ENCODE measurements around the gene ECE1. TPM values are rescaled to one million over a fixed set of nuclear protein-coding genes. Genes with fewer than 3 reads are reported as not detected.
A peak's percentile ranks its signal among the peaks of the same experiment; 100 is the strongest.

ECE1 gene
- total RNA-seq, 1 experiment from 2014 or later, result 46.4 TPM

DNA sequence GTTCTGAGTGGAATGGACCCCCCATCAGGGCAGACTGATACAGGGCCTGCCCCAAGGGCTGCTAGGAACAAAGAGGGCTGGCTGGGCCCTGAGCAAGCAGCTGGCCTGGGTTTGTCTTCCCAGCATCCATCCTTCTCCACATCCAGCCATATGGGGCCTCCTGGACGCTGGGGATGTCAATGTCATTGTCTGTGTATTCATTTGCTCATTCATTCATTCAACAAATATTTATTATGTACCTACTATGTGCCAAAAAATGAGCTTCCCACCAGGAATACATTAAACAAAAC is 15.6 kb upstream of the ECE1 start:
- H3K4me3 ChIP-seq (ENCODE audit: insufficient read depth, low read depth, low read length), result no peak overlapping the region

DNA sequence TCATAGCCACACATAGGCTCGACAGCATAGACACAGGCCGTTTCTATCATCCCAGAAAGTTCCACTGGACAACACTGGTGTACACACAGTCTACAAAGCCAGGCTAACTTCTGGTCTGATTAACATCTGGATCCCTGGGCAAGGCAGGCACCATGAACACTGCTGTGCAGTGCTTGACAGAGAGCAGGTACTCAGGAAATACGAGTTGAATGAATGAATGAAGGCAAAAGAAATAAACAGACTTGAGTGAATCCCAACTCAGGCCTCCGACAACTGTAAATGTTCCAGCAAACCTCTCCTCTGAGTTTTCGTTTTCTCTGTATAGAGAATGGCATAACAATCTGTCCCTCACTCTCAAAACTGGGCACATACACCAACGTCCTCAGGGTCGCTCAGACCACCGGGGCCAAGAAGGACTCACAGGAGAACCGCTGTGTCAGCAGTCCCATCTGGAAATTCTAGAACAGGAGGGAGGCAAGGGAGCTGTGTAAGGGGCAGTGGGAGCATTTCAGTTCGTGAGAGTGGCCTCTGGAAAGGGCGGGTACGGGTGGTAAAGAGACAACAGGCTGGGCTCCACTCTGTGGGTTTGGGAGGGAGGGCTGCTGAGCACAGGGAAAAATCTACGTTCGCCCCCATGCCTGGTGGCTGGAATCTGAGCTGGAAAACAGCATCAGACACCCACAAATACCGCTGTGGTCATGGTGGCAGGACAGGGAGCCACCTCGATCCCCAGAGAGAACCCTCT is 15.1 kb upstream of the ECE1 start:
- Histone ChIP-seq H3K36me3 (replicated peaks; ENCODE audit: control insufficient read depth, insufficient read depth, low read length) (no peaks in the 10 kb centered on the region), H3K4me3 (ENCODE audit: insufficient read depth, low read depth, low read length) (no peak overlapping the region), H3K27me3 (ENCODE audit: control insufficient read depth, insufficient read depth, low read length) (no peaks in the 10 kb centered on the region)
- DNase-seq, result no peak

More for the DNA sequence above, 15.6 kb upstream of the ECE1 start:
- H3K36me3 ChIP-seq (replicated peaks; ENCODE audit: control insufficient read depth, insufficient read depth, low read length), result no peaks in the 10 kb centered on the region
- H3K27me3 ChIP-seq (ENCODE audit: control insufficient read depth, insufficient read depth, low read length), result no peaks in the 10 kb centered on the region
- DNase-seq, result no peak

DNA sequence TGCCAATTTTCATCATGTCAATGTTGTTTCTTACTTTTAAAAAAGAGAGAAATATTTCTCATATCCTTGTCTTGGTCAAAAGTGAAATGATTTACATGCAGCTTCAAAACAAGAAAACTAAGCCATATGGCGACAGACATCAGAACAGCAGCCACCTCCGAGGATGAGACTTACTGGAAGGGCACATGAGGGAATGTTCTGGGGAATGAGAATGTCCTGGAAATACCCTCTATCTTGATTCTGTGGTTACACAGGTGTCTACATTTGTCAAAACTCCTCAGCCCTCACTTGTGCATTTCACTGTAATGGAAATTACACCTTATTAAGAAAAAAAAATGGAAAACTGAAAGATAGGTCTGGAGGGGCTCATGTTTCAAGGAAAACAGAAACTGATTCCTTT is 14.2 kb upstream of the ECE1 start:
- no peak overlapping the region for H3K4me3 ChIP-seq (ENCODE audit: insufficient read depth, low read depth, low read length)
- no peak for DNase-seq
- no peaks in the 10 kb centered on the region for H3K27me3 ChIP-seq (ENCODE audit: control insufficient read depth, insufficient read depth, low read length)
- H3K36me3 ChIP-seq (replicated peaks; ENCODE audit: control insufficient read depth, insufficient read depth, low read length), result no peaks in the 10 kb centered on the region

DNA sequence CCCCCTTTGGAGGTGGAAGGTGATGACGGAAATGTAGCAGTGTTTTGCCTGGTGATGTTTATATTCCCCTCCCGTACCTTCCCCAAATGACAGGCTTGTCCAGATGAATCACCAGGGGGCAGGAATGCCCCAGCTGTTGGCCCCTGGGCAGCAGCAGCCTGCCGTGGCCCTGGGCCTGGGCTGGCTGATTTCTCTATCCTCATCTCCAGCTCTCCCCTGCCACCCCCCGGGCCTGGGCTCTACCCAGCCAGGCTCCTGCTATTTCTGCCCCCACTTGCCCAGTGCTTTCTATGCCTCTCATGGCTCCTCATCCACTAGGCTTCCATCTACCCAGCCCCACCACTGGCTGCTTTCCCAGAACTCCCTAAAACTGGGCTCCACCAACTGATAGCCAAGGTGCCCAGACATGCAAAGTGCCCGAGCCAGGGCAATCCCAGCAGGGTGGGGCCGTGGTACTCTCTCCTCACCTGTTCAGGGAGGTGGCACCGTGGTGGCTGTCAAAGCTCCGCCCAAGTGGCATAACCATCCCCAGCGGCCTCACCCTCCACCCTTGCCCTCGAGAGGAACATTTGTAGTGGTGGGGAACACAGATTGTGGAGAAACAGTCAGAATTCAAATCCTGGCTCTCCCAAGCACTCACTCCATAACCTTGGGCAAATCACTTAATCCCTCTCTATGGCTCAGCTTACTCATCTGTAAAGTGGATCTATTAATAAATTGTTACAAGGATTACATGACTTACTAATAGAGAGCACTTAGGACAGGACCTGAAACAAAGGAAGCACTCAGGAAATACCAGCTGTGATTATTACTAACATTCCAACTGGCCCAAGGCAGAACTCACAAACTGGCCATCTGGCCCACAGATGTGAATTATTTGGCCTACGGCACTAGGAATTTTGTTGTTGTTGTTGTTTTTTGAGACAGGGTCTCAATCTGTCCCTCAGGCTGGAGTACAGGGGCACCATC is 12.8 kb upstream of the ECE1 start:
- H3K27me3 ChIP-seq (ENCODE audit: control insufficient read depth, insufficient read depth, low read length), result no peaks in the 10 kb centered on the region
- no peaks in the 10 kb centered on the region for H3K36me3 ChIP-seq (replicated peaks; ENCODE audit: control insufficient read depth, insufficient read depth, low read length)
- DNase-seq, result peak; percentile 76
- H3K4me3 ChIP-seq (ENCODE audit: insufficient read depth, low read depth, low read length), result no peak overlapping the region

DNA sequence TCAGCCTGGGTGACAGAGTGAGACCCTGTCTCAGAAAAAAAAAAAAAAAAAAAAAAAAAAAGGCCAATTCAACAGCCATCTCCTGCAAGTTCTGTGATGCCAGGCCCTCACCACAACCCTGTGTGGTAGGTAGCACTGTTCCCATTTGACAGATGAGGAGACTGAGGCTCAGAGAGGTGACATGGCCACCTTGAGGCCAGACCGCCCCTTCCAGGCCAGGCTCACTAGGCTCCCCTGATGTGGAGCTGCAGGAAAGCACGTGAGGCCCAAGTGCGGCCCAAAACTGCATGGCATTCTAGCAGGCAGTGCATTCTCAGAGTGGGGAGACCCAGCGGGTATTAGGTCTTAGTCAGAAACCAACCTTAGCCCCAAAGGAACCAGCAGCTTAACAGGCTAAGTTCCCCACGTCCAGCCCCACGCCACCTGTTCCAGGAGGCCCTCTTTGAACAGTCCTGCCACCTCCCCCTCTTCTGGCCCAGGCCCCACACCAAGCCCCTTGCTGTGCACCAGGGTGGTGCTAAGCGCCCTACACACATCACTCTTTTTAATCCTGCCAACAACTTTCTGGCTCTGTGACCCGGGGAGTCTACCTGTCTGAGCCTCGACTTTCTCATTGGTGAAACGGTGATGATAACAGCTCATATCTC is 11.7 kb upstream of the ECE1 start:
- DNase-seq, result peak; percentile 54
- H3K4me3 ChIP-seq (ENCODE audit: insufficient read depth, low read depth, low read length), result no peak overlapping the region

DNA sequence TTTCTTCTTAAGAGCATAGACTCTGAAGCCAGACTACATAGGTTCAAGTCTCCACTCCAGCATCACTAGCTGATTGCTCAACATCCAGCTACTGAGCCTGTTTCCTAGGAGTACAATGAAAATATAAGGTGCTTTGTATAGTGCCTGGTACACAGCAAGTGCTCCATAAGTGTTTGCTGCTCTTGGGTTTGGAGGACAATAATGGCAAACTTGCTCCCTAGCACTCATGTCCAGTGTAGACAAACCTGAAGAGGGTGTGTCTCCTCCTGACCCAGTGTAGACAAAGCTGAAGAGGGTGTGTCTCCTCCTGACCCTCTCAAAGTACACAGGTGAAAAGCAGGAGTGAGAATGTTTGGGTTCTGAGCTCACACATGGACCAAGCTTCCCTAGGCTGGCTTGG is 10.5 kb upstream of the ECE1 start:
- no peak for DNase-seq
- Histone ChIP-seq H3K36me3 (replicated peaks; ENCODE audit: control insufficient read depth, insufficient read depth, low read length) (no peaks in the 10 kb centered on the region), H3K4me3 (ENCODE audit: insufficient read depth, low read depth, low read length) (no peak overlapping the region), H3K27me3 (ENCODE audit: control insufficient read depth, insufficient read depth, low read length) (no peaks in the 10 kb centered on the region)

More for the DNA sequence above, 11.7 kb upstream of the ECE1 start:
- Histone ChIP-seq H3K36me3 (replicated peaks; ENCODE audit: control insufficient read depth, insufficient read depth, low read length) (no peaks in the 10 kb centered on the region), H3K27me3 (ENCODE audit: control insufficient read depth, insufficient read depth, low read length) (no peaks in the 10 kb centered on the region)

DNA sequence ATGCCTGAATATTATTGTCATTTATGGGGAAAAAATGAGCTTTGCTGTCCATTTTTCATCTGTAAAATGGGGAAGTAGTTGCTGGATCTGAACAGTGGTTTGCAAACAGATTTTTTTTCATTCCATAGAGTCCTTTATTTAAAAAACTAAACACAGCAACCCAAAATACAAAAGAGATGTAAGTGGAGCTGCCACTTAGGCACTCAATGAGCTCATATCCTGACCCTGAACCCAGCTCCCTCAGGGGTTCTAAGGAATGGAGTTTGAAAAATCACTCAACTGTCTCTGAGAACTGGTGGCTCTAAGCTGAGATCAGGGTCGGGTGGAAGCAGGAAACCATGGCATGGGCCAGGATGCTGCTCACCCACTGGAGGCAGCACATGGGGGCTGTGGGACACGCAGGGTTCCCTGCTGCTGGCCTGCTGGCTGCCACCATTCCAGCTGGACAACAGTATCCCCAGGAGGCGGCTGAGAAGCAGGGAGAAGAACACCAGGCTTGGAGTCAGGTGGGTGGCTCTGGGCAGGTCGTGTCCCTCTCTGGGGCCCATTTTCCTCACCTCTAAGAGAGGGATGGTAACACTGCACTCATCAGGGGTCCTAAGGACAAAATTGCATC is 9.6 kb upstream of the ECE1 start:
- Histone ChIP-seq H3K27me3 (ENCODE audit: control insufficient read depth, insufficient read depth, low read length) (no peaks in the 10 kb centered on the region), H3K4me3 (ENCODE audit: insufficient read depth, low read depth, low read length) (no peak overlapping the region), H3K36me3 (replicated peaks; ENCODE audit: control insufficient read depth, insufficient read depth, low read length) (no peaks in the 10 kb centered on the region)
- no peak for DNase-seq

DNA sequence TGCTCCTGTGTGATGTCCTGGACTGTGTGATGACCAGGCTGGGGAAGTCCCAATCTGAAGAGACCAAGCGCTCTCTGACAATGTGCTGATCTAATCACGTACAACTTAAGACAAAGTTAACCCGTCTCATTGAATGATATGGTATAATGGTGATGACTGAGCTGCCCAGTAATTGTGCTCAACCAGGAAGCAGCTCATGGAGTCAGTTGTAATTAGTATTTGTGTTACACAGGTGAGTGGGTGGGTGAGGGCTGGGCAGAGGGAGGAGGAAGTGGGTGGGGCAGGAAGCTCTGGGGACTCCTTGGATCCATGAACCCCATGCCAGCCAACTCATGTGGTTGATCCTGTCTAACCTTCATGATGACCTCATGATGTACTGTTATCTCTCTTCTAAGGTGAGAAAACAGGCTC is 8.7 kb upstream of the ECE1 start:
- Histone ChIP-seq H3K27me3 (ENCODE audit: control insufficient read depth, insufficient read depth, low read length) (no peaks in the 10 kb centered on the region), H3K36me3 (replicated peaks; ENCODE audit: control insufficient read depth, insufficient read depth, low read length) (no peaks in the 10 kb centered on the region), H3K4me3 (ENCODE audit: insufficient read depth, low read depth, low read length) (no peak overlapping the region)
- no peak for DNase-seq

DNA sequence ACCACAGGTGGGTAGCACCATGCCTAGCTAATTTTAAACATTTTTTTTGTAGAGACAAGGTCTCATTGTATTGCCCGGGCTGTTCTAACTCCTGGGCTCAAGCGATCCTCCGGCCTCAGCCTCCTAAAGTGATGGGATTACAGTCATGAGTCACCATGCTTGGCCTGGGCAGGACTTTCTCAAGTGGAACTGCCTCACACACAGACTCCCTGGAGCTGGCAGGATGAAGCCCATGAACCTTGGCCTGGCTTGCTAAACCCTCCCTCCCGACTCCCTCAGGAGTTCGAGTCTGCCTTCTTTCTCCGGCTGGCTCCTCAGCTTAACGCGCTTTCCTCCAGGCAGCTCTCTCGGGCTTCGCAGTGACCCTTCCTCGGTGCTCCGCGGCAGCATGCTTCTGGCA is 7.7 kb upstream of the ECE1 start:
- H3K4me3 ChIP-seq (ENCODE audit: insufficient read depth, low read depth, low read length), result no peak overlapping the region
- no peaks in the 10 kb centered on the region for H3K27me3 ChIP-seq (ENCODE audit: control insufficient read depth, insufficient read depth, low read length)
- no peak for DNase-seq
- H3K36me3 ChIP-seq (replicated peaks; ENCODE audit: control insufficient read depth, insufficient read depth, low read length), result no peaks in the 10 kb centered on the region

DNA sequence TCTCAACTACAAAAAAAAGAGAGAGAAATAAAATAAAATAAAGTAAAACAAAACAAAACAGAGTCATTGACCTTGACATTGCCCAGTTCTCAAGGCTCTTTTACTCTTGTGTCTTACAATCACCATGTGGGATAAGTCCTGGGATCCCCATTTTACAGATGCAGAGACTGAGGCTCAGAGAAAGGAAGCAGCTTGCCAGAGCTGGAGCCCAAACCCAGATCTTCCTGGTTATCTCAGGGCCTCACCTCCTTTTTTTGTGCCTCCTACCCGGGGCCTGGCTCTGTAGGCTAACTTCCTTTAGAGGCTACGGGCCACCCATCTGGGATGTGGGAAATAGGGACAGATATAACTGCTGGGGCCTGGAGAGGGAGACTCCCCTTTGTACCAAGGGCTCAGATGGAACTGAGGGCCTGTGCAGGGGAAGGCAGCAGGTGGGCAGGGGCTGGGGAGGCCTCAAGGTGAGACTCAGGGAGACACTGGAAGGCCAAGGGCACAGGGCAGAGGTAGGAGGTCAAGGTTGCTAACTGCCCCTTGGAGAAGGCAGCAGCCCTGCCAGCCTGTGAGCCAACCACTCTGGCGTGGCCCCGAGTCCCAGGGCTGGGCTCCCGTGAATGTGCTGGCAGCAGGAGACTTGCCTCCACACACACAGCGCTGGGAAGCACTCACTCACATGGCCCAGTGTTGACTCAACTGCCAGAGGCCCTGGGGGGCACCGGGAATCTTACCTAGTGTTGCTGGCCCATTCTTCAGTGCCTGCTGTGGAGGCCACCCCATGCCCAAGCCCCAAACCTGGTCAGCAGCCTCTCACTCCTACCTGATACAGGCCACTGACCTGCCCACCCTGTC is 6.5 kb upstream of the ECE1 start:
- no peak for DNase-seq
- H3K4me3 ChIP-seq (ENCODE audit: insufficient read depth, low read depth, low read length), result no peak overlapping the region
- no peaks in the 10 kb centered on the region for H3K36me3 ChIP-seq (replicated peaks; ENCODE audit: control insufficient read depth, insufficient read depth, low read length)
- no peaks in the 10 kb centered on the region for H3K27me3 ChIP-seq (ENCODE audit: control insufficient read depth, insufficient read depth, low read length)

DNA sequence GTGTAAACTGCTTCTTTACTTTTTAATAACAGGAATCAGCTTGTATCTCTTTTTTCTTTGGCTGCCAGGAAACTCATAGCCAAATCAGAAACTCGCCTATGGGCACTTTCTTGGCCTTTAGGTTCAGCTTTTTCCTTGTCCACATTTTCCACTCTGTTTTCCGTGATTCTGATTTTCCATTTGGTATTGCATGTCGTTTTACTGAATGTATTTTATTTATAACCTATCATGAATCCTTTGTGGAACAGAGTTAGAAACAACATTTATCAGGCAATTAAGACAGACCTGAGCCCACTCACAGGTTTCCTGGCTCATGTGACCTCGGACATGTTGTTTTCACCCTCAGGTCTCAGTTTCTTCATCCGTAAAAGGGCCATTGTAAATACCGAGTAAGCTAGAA is 5.3 kb upstream of the ECE1 start:
- Histone ChIP-seq H3K4me3 (ENCODE audit: insufficient read depth, low read depth, low read length) (no peak overlapping the region), H3K27me3 (ENCODE audit: control insufficient read depth, insufficient read depth, low read length) (no peaks in the 10 kb centered on the region), H3K36me3 (replicated peaks; ENCODE audit: control insufficient read depth, insufficient read depth, low read length) (no peaks in the 10 kb centered on the region)
- DNase-seq, result no peak

DNA sequence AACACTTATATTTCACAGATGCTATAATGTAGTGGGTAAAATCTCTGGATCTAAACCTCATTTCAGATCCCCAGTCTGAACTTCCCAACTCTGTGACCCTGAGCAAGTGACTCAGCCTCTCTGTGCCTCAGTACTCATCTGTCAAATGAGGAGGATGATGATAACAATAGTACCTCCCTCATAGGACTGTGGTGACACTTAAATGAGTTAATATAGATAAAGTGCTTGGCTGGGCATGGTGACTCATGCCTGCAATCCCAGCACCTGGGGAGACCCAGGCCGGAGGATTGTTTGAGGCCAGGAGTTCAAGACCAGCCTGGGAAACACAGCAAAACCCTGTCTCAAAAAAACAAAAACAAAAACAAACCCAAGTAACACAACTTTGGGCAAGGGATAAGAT is 4.7 kb upstream of the ECE1 start:
- H3K36me3 ChIP-seq (replicated peaks; ENCODE audit: control insufficient read depth, insufficient read depth, low read length), result no peaks in the 10 kb centered on the region
- DNase-seq, result no peak
- H3K4me3 ChIP-seq (ENCODE audit: insufficient read depth, low read depth, low read length), result no peak overlapping the region

DNA sequence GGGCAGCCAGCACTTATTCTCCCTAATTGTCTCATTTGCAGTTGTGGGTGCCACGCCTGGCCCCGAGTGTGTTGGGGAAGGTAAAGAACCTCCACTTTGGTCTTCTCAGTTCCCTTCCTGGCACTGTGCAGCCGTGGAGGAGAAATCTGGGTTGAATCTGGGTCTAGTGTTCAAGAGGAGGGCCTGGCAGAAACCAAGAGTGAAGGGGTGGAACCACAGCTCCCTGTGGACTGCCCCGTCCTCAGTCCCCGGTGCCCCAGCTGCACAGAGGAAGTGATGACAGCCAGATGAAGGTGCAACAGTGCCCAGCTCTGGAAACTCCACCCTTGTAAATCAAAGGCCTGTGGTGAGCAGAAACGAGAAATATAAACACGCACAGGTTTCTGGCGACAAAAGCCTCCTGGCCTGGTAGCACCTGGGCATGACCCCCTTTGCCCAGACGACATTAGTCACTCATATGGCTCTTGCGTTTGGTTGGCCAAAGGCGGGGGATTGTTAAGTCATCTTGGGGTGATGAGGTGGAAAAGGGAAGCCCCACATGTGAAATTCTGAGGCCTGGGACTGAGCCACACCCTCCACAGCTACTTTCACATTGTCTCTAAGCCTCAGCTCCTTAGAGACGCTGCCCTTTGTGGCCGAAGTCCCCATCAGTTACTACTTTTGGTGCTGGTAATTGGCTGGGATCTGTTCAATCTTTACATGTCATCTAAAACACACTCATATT is 4.2 kb upstream of the ECE1 start:
- Histone ChIP-seq H3K36me3 (replicated peaks; ENCODE audit: control insufficient read depth, insufficient read depth, low read length) (no peaks in the 10 kb centered on the region), H3K27me3 (ENCODE audit: control insufficient read depth, insufficient read depth, low read length) (no peaks in the 10 kb centered on the region), H3K4me3 (ENCODE audit: insufficient read depth, low read depth, low read length) (no peak overlapping the region)
- no peak for DNase-seq

More for the DNA sequence above, 4.7 kb upstream of the ECE1 start:
- no peaks in the 10 kb centered on the region for H3K27me3 ChIP-seq (ENCODE audit: control insufficient read depth, insufficient read depth, low read length)

All from H7 (cell line).